GM19035 (cell line): ENCODE results near the gene FSIP1.

ENCODE experiments used
- ATAC-seq: cut with Tn5 transposase; IDR thresholded peaks from one replicate; pipeline ENCODE4 v1.9.1; 2021; ENCODE audit not compliant: unreplicated experiment

FSIP1 gene

DNA sequence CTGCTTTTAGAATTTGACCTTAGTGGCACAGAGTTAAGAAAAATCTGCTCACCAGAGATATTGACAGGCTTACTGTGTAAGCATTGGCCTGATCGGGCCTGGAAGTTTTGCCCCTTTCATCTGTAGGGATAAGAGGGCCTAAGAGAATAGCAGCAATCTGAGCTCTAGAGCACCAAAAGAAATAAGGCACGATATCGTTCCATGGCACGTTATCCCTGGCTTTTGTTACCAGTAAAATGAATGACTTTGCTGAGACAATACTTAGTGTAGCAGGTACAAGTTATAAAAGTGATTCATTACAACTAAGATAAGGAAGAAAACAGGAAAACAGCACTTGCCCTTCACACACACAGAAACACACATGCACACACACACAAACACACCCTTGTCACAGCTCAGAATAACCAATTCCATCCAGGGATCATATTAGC is 196.8 kb downstream of the FSIP1 start:
- ATAC-seq, result no peak

GRCh38 chr15:39585389-39585841 is 197.2 kb downstream of the FSIP1 start:
- ATAC-seq, result no peak

DNA sequence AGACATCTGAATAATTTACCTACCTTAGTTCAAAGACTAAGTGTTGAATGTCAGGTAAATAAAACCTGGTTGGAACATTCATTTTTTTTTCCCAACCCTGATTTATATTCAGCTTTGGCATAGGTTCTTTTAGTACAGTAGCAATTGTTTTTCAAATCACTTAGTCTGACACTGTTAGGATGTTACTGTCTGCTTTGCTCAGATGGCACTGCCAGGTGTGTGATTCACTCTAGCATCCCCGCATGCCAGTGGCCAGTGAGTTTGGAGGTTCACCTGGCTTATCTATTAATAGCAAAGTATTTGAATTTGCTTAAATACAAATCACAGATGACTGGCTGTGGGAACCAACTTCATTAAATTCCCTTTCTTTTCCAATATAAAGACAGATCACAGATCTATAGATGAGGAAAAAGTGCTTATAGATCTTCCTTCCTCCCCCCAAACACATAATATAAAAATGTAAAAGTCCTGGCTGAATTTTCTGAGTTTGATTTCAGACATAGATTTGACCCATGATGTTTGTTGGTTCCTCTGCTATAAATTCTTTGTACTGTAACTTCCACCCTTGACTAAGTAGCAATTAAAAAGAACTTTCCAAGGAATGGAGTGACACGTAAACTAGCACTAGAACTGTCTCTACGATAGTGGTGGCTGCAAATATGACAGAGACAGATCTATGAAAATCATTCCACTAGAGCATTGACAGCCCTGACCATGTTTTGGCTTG is 197.8 kb downstream of the FSIP1 start:
- no peak for ATAC-seq

DNA sequence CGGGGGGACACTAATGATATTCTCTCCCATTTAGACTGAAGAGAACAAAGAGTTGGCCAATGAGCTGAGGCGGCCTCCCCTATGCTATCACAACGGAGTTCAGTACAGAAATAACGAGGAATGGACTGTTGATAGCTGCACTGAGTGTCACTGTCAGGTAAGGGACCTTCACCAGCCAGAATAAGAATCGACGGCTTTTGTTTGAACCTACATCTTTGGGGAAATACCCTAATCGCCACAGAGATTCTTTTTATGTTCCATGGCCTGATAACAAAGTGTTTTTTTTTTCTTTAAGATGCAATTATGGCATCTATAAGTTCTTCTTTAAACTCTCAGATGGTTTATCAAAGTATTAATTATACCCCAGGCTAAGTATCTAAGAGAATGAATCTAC is 198.4 kb downstream of the FSIP1 start:
- no peak for ATAC-seq

- no peak for ATAC-seq
Measured at GRCh38 chr15:39583596-39584265, 198.9 kb downstream of the FSIP1 start.

- ATAC-seq, result no peak
Measured at GRCh38 chr15:39582977-39583595, 199.6 kb downstream of the FSIP1 start.

DNA sequence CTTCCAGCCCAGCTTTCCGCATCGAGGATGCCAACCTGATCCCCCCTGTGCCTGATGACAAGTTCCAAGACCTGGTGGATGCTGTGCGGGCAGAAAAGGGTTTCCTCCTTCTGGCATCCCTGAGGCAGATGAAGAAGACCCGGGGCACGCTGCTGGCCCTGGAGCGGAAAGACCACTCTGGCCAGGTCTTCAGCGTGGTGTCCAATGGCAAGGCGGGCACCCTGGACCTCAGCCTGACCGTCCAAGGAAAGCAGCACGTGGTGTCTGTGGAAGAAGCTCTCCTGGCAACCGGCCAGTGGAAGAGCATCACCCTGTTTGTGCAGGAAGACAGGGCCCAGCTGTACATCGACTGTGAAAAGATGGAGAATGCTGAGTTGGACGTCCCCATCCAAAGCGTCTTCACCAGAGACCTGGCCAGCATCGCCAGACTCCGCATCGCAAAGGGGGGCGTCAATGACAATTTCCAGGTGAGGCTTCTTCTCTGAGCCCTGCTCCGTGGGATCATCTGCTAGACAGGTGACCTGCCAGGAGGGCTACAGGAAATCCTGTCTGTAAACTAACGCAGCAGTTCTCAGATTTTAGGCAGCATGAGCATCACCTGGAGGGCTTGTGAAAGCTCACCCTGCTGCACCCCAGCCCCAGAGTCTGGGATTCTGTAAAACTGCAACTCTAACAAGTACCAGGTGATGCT is 200.2 kb downstream of the FSIP1 start:
- ATAC-seq, result no peak

- no peak for ATAC-seq
Measured at GRCh38 chr15:39581793-39582285, 200.8 kb downstream of the FSIP1 start.

GRCh38 chr15:39581242-39581792 is 201.3 kb downstream of the FSIP1 start:
- no peak for ATAC-seq

- ATAC-seq, result peak; percentile 15
Measured at GRCh38 chr15:39580485-39581241, 202.0 kb downstream of the FSIP1 start, which contains the start of gene THBS1. Gene THBS1 (plus strand): TSS chr15:39581079. CDS start chr15:39581858, 779 bp downstream.

DNA sequence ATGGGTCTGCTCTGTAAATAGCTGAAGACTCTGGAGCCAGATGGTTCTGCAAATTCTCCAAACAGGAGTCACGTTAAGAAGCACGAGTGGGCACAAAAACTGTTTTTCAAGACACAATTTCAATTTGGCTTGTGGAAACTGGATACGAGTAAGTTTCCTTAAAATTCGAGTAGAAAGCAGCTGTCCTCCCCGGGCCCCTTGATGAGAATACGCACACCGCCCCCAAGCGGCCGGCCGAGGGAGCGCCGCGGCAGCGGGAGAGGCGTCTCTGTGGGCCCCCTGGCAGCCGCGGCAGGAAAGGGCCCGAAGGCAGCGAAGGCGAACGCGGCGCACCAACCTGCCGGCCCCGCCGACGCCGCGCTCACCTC is 202.5 kb downstream of the FSIP1 start:
- ATAC-seq, result peak; percentile 88

- peak; percentile 9 for ATAC-seq
Measured at GRCh38 chr15:39579487-39580116, 203.0 kb downstream of the FSIP1 start.

DNA sequence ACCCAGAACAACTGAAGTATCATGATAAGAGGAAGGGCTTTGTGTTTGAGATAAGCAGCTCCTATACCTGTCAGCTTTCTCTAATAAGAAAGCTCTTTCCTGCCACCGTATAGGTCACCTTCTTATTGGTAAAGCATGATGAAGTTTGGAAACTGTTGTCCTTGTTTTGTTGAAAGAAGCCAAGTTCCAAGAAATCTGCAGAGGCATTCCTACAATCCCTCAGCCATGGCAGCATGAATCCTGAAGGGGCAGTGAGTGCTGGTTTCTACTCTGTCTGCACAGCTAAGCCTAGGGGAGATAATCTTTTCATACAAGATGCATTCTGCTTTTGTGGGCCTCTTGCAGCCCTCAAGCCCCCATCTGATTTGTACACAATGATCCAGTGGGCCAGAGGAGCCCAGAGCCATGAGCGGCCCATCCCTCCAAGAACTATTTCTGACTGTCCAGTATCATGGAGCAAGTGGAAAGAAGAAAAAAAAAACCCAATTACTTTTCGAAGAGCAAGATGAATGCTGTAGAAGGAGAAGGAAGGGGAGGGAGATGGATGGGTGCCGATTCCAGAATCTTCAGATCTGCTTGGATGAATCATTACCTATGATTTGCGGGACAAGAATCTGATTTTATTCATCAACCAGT is 203.7 kb downstream of the FSIP1 start:
- no peak for ATAC-seq

- no peak for ATAC-seq
Measured at GRCh38 chr15:39575180-39575579, 207.5 kb downstream of the FSIP1 start.

- ATAC-seq, result no peak
Measured at GRCh38 chr15:39574427-39574826, 208.2 kb downstream of the FSIP1 start.

DNA sequence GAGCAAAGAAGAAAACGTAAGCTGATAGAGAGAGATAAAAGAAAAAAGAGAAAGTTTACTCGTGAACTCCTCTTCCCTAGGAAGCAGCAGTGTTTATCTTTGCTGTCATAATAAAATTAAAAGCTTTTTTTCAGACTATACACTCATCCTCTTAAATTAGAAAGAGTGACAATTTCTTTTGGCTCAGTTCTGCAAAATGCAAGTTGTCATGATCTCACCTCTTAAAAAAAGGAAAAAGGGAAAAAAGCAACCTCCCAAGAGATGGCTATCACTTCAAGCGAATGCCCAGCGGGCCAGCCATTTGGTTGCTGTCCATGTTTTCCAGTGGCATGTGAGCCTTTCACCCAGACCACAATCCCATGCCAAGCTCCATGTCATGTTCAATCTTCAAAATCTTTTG is 208.8 kb downstream of the FSIP1 start:
- ATAC-seq, result no peak

DNA sequence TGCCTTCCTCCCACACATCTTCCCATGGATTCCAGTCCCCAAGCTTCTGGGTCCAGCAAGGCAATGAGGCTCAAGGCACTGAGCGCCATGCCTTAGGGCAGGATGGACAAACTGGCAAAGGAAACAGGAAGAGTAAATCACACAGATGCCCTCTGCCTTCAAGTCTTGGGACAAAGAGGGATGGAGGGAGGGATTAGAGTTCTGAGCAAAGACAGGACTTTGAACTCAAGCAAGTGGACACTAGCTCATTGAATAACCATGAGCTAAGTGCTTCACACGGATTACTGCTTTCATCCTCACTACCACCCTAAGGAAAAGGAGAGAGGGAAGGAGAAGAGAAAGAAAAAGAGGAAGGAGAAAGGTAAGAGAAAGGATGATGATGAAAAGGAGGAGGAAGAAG is 209.4 kb downstream of the FSIP1 start:
- ATAC-seq, result no peak

GRCh38 chr15:39565851-39566250 is 216.8 kb downstream of the FSIP1 start:
- ATAC-seq, result no peak

- no peak for ATAC-seq
Measured at GRCh38 chr15:39564972-39565665, 217.5 kb downstream of the FSIP1 start.
